ENCODE measurements around the gene LARGE1. TPM values are rescaled to one million over a fixed set of nuclear protein-coding genes. Genes with fewer than 3 reads are reported as not detected.

LARGE1 gene
- polyA plus RNA-seq, 1 experiment, result 8.5 TPM

DNA sequence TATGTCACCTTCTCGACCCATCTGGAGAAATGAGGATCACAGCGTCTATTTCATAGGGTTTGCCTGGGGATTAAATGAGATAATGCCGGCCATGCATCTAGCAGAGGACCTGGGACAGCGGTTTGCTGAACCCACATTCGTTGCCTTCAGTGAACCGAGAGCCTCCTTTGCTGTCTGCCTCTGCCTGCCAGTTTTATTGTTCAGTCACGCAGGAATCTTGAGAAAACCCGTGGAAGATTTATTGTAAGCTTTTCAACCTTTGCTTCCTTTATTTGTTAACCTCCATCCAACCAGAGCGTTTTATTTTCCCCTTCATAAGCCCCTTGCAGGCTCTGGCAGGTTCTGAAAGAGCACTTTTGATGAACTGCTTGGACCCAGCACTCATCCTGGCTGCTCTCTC is 659.8 kb downstream of the LARGE1 start:
- ChIA-PET POLR2A (no interaction called here), CTCF (no interaction called here)
- Histone ChIP-seq H3K36me3 (ENCODE audit: control insufficient read depth, insufficient read depth, low read length) (no peaks in the 10 kb centered on the region), H3K27me3 (ENCODE audit: control insufficient read depth, insufficient read depth, low read length) (no peaks in the 10 kb centered on the region), H3K4me3 (ENCODE audit: low read depth, low read length) (no peak overlapping the region)
- no peak for DNase-seq (ENCODE audit: low read depth)
- TF ChIP-seq, protein P1, sequence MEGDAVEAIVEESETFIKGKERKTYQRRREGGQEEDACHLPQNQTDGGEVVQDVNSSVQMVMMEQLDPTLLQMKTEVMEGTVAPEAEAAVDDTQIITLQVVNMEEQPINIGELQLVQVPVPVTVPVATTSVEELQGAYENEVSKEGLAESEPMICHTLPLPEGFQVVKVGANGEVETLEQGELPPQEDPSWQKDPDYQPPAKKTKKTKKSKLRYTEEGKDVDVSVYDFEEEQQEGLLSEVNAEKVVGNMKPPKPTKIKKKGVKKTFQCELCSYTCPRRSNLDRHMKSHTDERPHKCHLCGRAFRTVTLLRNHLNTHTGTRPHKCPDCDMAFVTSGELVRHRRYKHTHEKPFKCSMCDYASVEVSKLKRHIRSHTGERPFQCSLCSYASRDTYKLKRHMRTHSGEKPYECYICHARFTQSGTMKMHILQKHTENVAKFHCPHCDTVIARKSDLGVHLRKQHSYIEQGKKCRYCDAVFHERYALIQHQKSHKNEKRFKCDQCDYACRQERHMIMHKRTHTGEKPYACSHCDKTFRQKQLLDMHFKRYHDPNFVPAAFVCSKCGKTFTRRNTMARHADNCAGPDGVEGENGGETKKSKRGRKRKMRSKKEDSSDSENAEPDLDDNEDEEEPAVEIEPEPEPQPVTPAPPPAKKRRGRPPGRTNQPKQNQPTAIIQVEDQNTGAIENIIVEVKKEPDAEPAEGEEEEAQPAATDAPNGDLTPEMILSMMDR (IDR thresholded peaks at IDR 0.05; ENCODE audit: insufficient read depth, low read depth, low read length), result no peak

- TF ChIP-seq, protein P1 (IDR thresholded peaks at IDR 0.05; ENCODE audit: insufficient read depth, low read depth, low read length), result no peak
- Histone ChIP-seq H3K27me3 (ENCODE audit: control insufficient read depth, insufficient read depth, low read length) (no peaks in the 10 kb centered on the region), H3K4me3 (ENCODE audit: low read depth, low read length) (no peak overlapping the region), H3K36me3 (ENCODE audit: control insufficient read depth, insufficient read depth, low read length) (no peaks in the 10 kb centered on the region)
- POLR2A ChIA-PET, result no interaction called here
- CTCF ChIA-PET, result interaction anchor here (0.5 kb wide), 1 partner anchor 1971 kb away, joined by 3 read pairs; no protein-coding TSS in a partner anchor
- no peak for DNase-seq (ENCODE audit: low read depth)
Measured at GRCh38 chr22:33255791-33256190, 664.5 kb downstream of the LARGE1 start.

- DNase-seq (ENCODE audit: low read depth), result no peak
- Histone ChIP-seq H3K36me3 (ENCODE audit: control insufficient read depth, insufficient read depth, low read length) (no peaks in the 10 kb centered on the region), H3K27me3 (ENCODE audit: control insufficient read depth, insufficient read depth, low read length) (no peaks in the 10 kb centered on the region), H3K4me3 (ENCODE audit: low read depth, low read length) (no peak overlapping the region)
- POLR2A ChIA-PET, result no interaction called here
- CTCF ChIA-PET, result no interaction called here
- TF ChIP-seq, protein P1 (IDR thresholded peaks at IDR 0.05; ENCODE audit: insufficient read depth, low read depth, low read length), result no peak
Measured at GRCh38 chr22:33248948-33249347, 671.3 kb downstream of the LARGE1 start.

DNA sequence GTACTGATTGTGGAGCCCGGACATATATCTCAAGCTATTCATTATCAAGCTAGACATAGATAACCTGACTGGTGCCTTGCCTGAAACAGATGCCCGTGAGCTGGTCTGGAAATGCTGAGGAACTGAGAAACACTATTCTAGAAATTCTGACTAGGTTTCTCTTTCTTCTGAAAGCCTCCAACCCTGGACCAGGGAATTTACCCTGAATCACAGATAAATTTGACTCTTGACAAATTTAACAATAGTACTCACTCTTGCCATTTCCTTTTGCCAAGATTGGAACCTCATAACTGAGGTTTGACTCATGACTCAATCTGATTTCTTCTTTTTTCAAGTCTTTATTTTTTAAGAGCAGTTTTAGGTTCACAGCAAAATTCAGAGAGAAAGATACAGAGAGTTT is 672.5 kb downstream of the LARGE1 start:
- Histone ChIP-seq H3K36me3 (ENCODE audit: control insufficient read depth, insufficient read depth, low read length) (no peaks in the 10 kb centered on the region), H3K27me3 (ENCODE audit: control insufficient read depth, insufficient read depth, low read length) (no peaks in the 10 kb centered on the region), H3K4me3 (ENCODE audit: low read depth, low read length) (no peak overlapping the region)
- TF ChIP-seq, protein P1 (IDR thresholded peaks at IDR 0.05; ENCODE audit: insufficient read depth, low read depth, low read length), result no peak
- ChIA-PET POLR2A (no interaction called here), CTCF (no interaction called here)
- no peak for DNase-seq (ENCODE audit: low read depth)

- H3K4me3 ChIP-seq (ENCODE audit: low read depth, low read length), result no peak overlapping the region
- TF ChIP-seq, protein P1 (IDR thresholded peaks at IDR 0.05; ENCODE audit: insufficient read depth, low read depth, low read length), result no peak
- ChIA-PET CTCF (no interaction called here), POLR2A (no interaction called here)
- no peaks in the 10 kb centered on the region for H3K27me3 ChIP-seq (ENCODE audit: control insufficient read depth, insufficient read depth, low read length)
- no peaks in the 10 kb centered on the region for H3K36me3 ChIP-seq (ENCODE audit: control insufficient read depth, insufficient read depth, low read length)
- no peak for DNase-seq (ENCODE audit: low read depth)
Measured at GRCh38 chr22:33242078-33242477, 678.2 kb downstream of the LARGE1 start.

Data from BJ (cell line).